ENCODE results near the gene KIF5C.

The KIF5C gene

GRCh38 chr2:149056541-149057255 is 181.7 kb downstream of the KIF5C start:
- DNase-seq: no peak

DNA sequence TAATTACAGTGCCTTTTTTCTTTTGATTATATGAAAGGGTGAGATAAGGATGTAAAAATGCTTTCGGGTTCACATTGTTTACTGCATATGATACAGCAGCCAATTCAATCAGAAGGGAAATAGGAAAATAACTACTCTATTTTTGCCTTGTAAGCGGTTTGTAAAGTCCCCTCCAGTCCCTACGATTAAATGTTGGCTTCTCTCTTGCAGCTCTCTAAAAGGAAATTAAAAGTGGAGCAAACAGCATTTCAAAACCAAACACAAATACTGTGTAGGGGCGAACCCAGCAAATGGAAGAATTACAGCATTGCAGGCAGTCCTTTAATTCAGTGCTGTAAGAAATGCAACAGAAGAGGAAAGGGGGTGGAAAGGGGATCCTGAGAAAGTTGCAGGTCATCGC is 182.4 kb downstream of the KIF5C start:
- DNase-seq: no peak

DNA sequence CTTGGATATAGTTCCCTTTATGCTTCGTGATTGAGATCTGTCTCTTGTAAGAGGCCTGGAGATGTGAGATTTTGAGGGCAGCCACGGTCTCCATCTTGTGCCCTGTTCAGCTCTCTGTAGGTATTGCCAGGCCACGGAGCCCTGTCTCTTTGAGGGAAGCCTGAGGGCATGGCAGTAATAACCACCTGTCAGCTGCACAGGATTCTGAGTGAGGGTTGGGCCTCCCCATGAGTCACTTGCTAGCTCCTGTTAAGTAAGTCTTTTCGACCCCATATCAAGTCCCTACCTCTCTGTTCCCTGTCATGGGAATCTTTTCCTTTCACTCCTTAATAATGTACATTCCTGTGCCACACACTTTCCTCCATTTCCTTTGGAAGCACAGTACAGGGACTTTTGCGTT is 183.9 kb downstream of the KIF5C start:
- no peak for DNase-seq

DNA sequence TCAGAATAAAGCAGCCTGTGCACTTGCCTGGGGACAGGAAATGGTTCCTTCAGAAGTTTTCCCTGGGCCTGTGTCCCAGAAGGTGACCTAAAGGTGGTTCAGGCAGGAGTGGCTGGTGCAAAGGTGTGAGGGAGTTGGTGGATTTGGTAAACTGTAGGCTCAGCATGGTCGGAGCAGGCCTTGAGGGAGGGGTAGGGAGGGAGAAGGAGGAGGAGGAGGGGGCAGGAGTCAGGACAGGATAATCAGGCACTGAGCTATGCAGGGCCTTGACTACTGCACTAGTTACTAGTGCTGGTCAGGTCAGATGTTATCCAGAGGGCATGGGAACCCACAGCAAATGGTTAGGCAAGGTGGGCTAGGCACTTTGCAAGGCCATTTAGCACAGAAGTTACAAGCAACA is 184.8 kb downstream of the KIF5C start:
- DNase-seq: no peak

GRCh38 chr2:149061133-149061745 is 186.2 kb downstream of the KIF5C start:
- no peak for DNase-seq

DNA sequence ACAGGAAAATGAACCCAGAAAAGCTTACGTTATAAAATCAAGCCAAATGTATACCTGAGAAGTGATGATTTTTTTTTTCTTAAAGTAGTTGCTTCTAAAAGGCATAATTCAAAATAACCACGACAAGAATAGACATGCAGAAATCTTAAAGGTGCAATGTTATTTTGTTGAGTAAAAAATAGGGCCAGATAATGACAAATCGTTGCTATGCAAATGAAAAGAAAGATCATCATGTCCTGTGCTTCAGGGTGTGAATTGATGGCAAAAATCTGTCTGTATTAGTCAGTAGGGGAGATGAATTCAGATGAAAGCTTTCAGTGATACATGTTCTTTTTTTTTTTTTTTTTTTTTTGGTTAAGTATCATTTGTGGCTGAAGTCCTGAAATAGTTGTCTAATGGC is 187.5 kb downstream of the KIF5C start:
- DNase-seq: no peak

DNA sequence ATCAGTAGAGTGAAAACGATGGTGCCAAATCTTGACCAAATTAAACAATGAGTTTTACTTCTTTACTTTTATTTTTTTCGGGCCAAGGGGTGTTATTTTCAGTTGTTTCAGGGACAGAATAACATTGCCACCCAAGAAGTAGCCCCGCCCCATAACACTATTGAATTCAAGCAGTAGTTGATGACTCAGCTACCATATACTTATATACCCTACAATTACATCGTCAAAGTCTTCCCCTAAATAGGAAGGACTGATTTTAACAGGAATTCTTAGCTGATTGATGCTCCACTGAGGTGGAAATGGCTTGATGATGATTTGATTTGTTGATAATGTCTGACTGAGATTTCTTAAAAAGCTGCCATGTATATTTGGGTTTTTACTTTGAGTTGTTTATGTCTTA is 188.2 kb downstream of the KIF5C start:
- no peak for DNase-seq

DNA sequence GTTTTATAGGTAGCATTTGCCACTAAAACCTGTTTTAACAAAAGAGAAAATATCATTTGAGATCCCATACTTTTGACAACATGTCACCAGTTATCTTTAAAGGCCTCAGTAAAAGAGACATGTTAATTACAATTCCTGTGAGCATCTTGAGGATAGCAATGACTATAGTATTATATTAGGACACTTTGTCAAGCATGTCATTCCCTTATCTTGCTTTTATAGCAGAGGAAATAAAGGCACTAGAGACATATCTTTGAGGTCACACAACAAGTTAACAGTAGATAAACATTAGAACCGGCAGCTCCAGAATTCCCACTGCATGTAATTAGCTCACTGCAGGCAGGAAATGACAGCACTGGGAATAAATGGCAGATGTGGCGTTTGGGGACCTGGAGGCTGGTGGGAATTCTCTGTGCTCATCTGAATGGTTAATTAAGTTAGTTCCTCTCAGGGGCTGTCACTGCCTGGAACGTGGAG is 189.4 kb downstream of the KIF5C start:
- DNase-seq: no peak

- DNase-seq: no peak
Observed at GRCh38 chr2:149064856-149065630, 190.0 kb downstream of the KIF5C start.

DNA sequence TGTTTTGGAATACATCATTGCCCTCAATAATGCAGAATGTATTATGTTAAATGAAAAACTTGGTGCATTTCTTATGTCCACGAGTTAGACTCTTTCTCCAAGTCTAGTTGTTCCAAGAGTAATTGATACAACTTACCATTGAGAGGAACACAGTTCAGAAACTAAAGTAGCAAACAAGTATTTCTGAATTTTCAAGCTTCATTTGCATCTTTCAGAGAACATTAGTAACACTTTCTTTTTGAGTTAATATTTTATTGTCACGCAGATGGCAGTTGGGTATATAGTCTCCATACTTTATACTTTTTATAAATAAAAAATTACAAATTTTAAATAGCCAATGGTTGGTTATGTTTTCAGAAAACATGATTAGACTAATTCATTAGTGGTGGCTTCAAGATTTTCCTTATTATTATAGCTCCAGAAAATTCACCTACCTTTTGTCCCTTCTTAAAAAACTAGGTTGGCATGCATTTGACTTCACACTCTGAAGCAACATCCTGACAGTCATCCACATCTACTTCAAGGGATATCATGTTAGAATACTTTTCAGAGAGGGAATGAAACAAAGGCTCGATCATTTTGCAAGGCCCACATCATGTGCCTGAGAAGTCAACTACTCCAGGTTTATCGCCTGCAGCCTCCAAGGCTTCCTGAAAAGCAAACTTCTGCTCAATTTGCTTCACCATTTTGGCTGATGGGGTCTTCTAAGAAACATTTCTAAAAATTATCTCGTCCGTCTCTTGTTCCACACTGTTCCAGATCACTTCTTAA is 193.4 kb downstream of the KIF5C start:
- DNase-seq: no peak

GRCh38 chr2:149068996-149069888 is 194.2 kb downstream of the KIF5C start:
- no peak for DNase-seq

DNA sequence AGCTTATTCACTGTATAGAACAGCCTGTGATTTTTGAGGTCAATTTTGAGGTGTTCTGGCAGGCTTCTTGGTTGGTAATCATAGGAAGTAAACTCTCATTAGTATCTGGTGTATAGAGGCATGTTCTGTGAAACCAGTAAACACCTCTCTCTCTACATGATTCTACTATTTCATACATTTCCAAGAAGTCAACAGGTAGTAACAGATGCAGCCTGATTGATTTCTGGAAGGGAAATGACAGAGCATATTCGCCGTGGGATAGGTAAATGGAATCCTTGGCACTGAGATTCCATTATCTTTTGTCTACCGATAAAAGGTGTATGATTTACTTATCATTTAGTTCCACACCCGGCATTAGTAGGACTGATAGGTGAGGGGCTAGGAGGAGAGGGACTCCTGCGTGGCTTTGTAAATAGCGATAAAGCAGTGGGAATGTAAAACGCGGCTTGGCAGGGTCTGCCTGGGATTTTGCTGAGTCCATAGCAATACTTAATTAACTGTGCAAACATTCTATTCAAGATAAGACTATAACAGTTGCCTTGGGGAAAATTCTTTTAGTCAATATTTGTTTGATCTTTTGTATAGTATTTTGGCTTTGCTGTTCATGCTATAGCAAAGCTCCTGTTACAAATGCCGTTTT is 195.8 kb downstream of the KIF5C start:
- no peak for DNase-seq

DNA sequence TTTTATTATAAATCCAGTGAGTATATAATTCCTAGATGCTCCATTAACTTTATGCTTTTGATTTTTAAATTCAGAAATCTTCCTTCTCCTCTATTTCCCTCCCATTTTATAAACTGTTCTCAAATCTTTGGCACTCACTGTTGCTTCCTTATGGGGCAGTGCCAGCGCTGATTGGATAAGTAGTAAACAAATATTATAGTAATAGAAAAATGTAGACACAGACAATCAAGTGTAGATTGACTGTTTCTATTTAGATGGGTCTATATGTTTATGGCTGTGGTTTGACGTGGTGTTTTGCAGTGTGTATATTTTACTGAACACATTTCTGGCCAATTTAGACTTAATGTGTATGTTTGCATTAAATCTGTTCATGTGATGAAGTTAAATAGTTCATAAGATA is 200.1 kb downstream of the KIF5C start:
- no peak for DNase-seq

GRCh38 chr2:149075853-149076252 is 200.8 kb downstream of the KIF5C start:
- no peak for DNase-seq
